ENCODE data around the gene SIT1. TPM values are rescaled to one million over a fixed set of nuclear protein-coding genes. Genes with fewer than 3 reads are reported as not detected.

The SIT1 gene
- total and polyA plus RNA-seq, 2 experiments from 2014 or later = 13.2 to 14.7 TPM

DNA sequence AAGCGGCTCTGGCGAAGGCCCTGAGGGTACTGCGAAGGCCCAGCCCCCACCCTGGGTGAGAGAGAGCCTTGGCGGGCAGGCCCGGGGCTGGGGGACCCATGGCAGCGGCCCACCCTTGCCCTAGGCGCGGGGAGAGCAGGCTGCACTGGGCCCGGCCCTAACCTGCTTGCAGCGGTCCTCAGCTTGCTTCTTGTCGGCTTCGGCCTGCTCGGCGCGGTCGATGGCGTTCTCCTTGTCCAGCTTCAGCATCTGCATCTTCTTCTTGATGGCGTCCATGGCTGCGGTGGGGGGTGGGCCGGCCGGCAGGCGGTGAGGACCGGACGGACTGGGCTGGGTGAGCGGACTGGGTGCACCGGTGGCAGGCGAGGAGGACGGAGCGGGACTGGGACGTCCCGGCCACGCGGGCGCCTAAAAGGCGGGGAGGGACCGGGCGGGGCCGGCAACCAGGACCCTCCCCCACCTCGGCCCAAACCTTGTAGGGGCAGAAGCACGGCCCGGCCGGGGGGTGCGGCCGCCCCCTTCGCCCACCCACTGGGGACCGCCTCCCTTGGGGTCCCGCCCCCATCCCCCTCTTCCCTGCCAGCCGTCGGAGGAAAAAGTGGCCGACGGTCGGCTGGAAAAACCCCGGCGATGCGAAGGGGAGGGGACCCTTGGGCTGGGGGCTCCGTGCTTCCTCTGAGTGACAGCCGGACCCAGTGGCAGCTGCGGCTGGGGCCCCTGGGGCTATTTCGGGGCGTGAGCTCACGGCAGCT is 39.0 kb upstream of the SIT1 start, which contains the start of gene TPM2:
TPM2 (minus strand) TSS at position 384 of the 752 bp plus-strand sequence; CDS start at position 276, 108 bp downstream.
- H3F3A ChIP-seq (replicated peaks; ENCODE audit: low read depth) = 0 out of 2 replicates have a peak, but pooled peaks cover 4% of the 10 kb centered on the region
- peaks cover 17% of the 10 kb centered on the region; the same call in 1 of the 2 replicates for H3K4me1 ChIP-seq (ENCODE audit: insufficient read depth)
- TF ChIP-seq, protein P1, sequence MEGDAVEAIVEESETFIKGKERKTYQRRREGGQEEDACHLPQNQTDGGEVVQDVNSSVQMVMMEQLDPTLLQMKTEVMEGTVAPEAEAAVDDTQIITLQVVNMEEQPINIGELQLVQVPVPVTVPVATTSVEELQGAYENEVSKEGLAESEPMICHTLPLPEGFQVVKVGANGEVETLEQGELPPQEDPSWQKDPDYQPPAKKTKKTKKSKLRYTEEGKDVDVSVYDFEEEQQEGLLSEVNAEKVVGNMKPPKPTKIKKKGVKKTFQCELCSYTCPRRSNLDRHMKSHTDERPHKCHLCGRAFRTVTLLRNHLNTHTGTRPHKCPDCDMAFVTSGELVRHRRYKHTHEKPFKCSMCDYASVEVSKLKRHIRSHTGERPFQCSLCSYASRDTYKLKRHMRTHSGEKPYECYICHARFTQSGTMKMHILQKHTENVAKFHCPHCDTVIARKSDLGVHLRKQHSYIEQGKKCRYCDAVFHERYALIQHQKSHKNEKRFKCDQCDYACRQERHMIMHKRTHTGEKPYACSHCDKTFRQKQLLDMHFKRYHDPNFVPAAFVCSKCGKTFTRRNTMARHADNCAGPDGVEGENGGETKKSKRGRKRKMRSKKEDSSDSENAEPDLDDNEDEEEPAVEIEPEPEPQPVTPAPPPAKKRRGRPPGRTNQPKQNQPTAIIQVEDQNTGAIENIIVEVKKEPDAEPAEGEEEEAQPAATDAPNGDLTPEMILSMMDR (conservative IDR thresholded peaks at IDR 0.05; ENCODE audit: low read depth in 2 of 2) = no peak
- no peak for TF ChIP-seq STAT1 (IDR thresholded peaks at IDR 0.05; ENCODE audit: unreplicated experiment)
- no peak for TF ChIP-seq EZH2 (IDR thresholded peaks at IDR 0.05; ENCODE audit: low read depth, unreplicated experiment)
- TF ChIP-seq, protein P2, sequence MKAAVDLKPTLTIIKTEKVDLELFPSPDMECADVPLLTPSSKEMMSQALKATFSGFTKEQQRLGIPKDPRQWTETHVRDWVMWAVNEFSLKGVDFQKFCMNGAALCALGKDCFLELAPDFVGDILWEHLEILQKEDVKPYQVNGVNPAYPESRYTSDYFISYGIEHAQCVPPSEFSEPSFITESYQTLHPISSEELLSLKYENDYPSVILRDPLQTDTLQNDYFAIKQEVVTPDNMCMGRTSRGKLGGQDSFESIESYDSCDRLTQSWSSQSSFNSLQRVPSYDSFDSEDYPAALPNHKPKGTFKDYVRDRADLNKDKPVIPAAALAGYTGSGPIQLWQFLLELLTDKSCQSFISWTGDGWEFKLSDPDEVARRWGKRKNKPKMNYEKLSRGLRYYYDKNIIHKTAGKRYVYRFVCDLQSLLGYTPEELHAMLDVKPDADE (IDR thresholded peaks at IDR 0.05) = no peak
- TF ChIP-seq EZH2phosphoT487 (IDR thresholded peaks at IDR 0.05; ENCODE audit: unreplicated experiment) = no peak
- peak; percentile 98 for TF ChIP-seq POLR2AphosphoS5 (IDR thresholded peaks at IDR 0.05; ENCODE audit: low read depth)
- no peak for TF ChIP-seq JUNB (IDR thresholded peaks at IDR 0.05; ENCODE audit: unreplicated experiment)
- TF ChIP-seq CREB1 (CRISPR knock-in tag; IDR thresholded peaks at IDR 0.05; ENCODE audit: low read depth) = 0 out of 2 replicates have a peak, but pooled peaks have one; percentile 31
- no peak for TF ChIP-seq ZNF114 (CRISPR knock-in tag; IDR thresholded peaks at IDR 0.05)
- no peak for TF ChIP-seq ZNF331 (CRISPR knock-in tag; IDR thresholded peaks at IDR 0.05; ENCODE audit: low read depth)
- TF ChIP-seq, protein P3, sequence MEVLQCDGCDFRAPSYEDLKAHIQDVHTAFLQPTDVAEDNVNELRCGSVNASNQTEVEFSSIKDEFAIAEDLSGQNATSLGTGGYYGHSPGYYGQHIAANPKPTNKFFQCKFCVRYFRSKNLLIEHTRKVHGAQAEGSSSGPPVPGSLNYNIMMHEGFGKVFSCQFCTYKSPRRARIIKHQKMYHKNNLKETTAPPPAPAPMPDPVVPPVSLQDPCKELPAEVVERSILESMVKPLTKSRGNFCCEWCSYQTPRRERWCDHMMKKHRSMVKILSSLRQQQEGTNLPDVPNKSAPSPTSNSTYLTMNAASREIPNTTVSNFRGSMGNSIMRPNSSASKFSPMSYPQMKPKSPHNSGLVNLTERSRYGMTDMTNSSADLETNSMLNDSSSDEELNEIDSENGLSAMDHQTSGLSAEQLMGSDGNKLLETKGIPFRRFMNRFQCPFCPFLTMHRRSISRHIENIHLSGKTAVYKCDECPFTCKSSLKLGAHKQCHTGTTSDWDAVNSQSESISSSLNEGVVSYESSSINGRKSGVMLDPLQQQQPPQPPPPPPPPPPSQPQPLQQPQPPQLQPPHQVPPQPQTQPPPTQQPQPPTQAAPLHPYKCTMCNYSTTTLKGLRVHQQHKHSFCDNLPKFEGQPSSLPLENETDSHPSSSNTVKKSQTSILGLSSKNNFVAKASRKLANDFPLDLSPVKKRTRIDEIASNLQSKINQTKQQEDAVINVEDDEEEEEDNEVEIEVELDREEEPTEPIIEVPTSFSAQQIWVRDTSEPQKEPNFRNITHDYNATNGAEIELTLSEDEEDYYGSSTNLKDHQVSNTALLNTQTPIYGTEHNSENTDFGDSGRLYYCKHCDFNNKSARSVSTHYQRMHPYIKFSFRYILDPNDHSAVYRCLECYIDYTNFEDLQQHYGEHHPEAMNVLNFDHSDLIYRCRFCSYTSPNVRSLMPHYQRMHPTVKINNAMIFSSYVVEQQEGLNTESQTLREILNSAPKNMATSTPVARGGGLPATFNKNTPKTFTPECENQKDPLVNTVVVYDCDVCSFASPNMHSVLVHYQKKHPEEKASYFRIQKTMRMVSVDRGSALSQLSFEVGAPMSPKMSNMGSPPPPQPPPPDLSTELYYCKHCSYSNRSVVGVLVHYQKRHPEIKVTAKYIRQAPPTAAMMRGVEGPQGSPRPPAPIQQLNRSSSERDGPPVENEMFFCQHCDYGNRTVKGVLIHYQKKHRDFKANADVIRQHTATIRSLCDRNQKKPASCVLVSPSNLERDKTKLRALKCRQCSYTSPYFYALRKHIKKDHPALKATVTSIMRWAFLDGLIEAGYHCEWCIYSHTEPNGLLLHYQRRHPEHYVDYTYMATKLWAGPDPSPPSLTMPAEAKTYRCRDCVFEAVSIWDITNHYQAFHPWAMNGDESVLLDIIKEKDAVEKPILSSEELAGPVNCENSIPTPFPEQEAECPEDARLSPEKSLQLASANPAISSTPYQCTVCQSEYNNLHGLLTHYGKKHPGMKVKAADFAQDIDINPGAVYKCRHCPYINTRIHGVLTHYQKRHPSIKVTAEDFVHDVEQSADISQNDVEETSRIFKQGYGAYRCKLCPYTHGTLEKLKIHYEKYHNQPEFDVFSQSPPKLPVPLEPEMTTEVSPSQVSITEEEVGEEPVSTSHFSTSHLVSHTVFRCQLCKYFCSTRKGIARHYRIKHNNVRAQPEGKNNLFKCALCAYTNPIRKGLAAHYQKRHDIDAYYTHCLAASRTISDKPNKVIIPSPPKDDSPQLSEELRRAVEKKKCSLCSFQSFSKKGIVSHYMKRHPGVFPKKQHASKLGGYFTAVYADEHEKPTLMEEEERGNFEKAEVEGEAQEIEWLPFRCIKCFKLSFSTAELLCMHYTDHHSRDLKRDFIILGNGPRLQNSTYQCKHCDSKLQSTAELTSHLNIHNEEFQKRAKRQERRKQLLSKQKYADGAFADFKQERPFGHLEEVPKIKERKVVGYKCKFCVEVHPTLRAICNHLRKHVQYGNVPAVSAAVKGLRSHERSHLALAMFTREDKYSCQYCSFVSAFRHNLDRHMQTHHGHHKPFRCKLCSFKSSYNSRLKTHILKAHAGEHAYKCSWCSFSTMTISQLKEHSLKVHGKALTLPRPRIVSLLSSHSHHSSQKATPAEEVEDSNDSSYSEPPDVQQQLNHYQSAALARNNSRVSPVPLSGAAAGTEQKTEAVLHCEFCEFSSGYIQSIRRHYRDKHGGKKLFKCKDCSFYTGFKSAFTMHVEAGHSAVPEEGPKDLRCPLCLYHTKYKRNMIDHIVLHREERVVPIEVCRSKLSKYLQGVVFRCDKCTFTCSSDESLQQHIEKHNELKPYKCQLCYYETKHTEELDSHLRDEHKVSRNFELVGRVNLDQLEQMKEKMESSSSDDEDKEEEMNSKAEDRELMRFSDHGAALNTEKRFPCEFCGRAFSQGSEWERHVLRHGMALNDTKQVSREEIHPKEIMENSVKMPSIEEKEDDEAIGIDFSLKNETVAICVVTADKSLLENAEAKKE (CRISPR knock-in tag; IDR thresholded peaks at IDR 0.05) = no peak
- TF ChIP-seq NANOG (IDR thresholded peaks at IDR 0.05; ENCODE audit: borderline replicate concordance) = no peak
- TF ChIP-seq, protein P4, sequence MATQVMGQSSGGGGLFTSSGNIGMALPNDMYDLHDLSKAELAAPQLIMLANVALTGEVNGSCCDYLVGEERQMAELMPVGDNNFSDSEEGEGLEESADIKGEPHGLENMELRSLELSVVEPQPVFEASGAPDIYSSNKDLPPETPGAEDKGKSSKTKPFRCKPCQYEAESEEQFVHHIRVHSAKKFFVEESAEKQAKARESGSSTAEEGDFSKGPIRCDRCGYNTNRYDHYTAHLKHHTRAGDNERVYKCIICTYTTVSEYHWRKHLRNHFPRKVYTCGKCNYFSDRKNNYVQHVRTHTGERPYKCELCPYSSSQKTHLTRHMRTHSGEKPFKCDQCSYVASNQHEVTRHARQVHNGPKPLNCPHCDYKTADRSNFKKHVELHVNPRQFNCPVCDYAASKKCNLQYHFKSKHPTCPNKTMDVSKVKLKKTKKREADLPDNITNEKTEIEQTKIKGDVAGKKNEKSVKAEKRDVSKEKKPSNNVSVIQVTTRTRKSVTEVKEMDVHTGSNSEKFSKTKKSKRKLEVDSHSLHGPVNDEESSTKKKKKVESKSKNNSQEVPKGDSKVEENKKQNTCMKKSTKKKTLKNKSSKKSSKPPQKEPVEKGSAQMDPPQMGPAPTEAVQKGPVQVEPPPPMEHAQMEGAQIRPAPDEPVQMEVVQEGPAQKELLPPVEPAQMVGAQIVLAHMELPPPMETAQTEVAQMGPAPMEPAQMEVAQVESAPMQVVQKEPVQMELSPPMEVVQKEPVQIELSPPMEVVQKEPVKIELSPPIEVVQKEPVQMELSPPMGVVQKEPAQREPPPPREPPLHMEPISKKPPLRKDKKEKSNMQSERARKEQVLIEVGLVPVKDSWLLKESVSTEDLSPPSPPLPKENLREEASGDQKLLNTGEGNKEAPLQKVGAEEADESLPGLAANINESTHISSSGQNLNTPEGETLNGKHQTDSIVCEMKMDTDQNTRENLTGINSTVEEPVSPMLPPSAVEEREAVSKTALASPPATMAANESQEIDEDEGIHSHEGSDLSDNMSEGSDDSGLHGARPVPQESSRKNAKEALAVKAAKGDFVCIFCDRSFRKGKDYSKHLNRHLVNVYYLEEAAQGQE (IDR thresholded peaks at IDR 0.05; ENCODE audit: unreplicated experiment) = peak; percentile 23
- DNase-seq (ENCODE audit: low spot score) (peak; percentile 86), ATAC-seq (peak; percentile 67)
- H3K27me3 ChIP-seq (ENCODE audit: insufficient read depth) = no peaks in the 10 kb centered on the region
- Mint-ChIP-seq H3K27ac (peak within 1 kb of the TSS; percentile 93; the same call in 1 of the 2 replicates), H3K9me3 (no peaks in the 10 kb centered on the region; the same call in 1 of the 3 replicates), H3K4me1 (peaks cover 33% of the 10 kb centered on the region), H3K36me3 (ENCODE audit: low read depth) (peaks cover 42% of the 10 kb centered on the region), H3K4me3 (peak within 1 kb of the TSS; percentile 95), H3K27me3 (ENCODE audit: insufficient read depth, low read depth, poor library complexity) (peaks cover 3% of the 10 kb centered on the region)
- peak within 1 kb of the TSS; percentile 96 for H3K4me2 ChIP-seq
- no peaks in the 10 kb centered on the region for H3K9me2 ChIP-seq (ENCODE audit: insufficient read depth)
- H2AFZ ChIP-seq = peak within 1 kb of the TSS; percentile 92
- peaks cover 13% of the 10 kb centered on the region; the same call in 1 of the 2 replicates for H3K36me3 ChIP-seq (ENCODE audit: insufficient read depth)
- H3K79me2 ChIP-seq (replicated peaks; ENCODE audit: insufficient read depth) = peaks cover 22% of the 10 kb centered on the region
- H3K4me3 ChIP-seq = peak within 1 kb of the TSS; percentile 94
- H4K20me1 ChIP-seq (replicated peaks; ENCODE audit: insufficient read depth) = peaks cover 6% of the 10 kb centered on the region; the same call in 1 of the 2 replicates
- peak within 1 kb of the TSS; percentile 87; the same call in 1 of the 2 replicates for H3K27ac ChIP-seq (ENCODE audit: low read depth)

All from GM23338 (cell line).